Measurements from ENCODE around the gene CDS2.

Gene CDS2

DNA sequence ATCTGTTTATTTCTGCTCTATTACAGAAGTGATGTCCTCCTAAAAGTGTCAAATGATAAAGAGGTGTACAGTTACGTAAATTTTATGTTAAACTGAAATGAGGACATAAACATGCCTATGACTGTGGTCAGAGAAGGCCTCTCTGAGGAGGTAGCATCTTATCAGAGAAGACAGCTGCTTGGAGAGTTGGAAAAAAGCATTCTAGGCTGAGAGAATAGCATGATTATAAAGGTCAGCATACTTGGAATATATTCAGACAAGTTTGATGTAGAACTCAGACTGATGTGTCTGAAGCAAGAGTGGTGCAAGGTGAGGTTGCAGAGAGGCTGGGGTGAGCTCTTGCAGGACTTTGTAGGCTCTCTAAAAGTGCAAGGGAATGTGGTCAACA, 3.9 kb upstream of the CDS2 start:
- Histone ChIP-seq H3K27me3 (ENCODE audit: control insufficient read depth, insufficient read depth, low read length) (no peaks in the 10 kb centered on the region), H3K9me3 (ENCODE audit: control insufficient read depth, low read length) (no peaks in the 10 kb centered on the region), H3K36me3 (ENCODE audit: control insufficient read depth, insufficient read depth, low read length) (no peaks in the 10 kb centered on the region), H3K9ac (ENCODE audit: low read length) (no peak overlapping the region), H3K4me1 (ENCODE audit: control insufficient read depth, insufficient read depth, low read length) (peaks cover 11% of the 10 kb centered on the region), H3K4me3 (ENCODE audit: low read length) (no peak overlapping the region)

- H3K9ac ChIP-seq (ENCODE audit: low read length) = peak overlapping the region; percentile 86
- peak overlapping the region; percentile 88 for H3K4me3 ChIP-seq (ENCODE audit: low read length)
- no peaks in the 10 kb centered on the region for H3K9me3 ChIP-seq (ENCODE audit: control insufficient read depth, low read length)
- no peaks in the 10 kb centered on the region for H3K36me3 ChIP-seq (ENCODE audit: control insufficient read depth, insufficient read depth, low read length)
- no peaks in the 10 kb centered on the region for H3K27me3 ChIP-seq (ENCODE audit: control insufficient read depth, insufficient read depth, low read length)
- peaks cover 4% of the 10 kb centered on the region for H3K4me1 ChIP-seq (ENCODE audit: control insufficient read depth, insufficient read depth, low read length)
Observed at GRCh38 chr20:5127204-5127858, 523 bp downstream of the CDS2 start.

DNA sequence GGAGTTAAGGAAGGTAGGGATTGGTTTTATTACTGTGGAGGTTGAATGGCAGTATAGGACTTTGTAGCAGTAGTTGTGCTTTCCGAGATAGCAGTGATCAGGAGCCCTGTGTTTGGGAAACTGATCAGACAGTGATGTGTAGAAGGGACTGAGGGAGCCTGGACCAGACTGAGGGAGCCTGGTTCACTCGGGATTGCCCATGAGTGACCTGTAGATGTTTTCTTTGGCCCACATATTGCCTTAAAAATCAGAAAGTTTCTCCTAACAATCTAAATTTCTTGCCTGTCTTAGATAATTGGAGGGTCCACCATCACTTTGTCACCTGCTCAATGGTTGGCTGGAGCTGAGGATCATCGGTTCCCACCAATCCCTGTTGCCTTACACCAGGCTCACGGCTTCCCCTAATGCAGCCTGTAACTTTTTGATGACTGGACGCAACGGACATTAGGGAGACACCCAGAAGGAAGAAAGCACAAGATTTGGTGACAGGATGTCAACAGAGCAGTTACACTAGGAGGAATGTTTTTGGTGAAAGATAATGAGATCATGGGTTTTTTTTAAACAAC, 1.1 kb downstream of the CDS2 start:
- Histone ChIP-seq H3K27me3 (ENCODE audit: control insufficient read depth, insufficient read depth, low read length) (no peaks in the 10 kb centered on the region), H3K9me3 (ENCODE audit: control insufficient read depth, low read length) (no peaks in the 10 kb centered on the region), H3K9ac (ENCODE audit: low read length) (peak overlapping the region; percentile 86), H3K36me3 (ENCODE audit: control insufficient read depth, insufficient read depth, low read length) (no peaks in the 10 kb centered on the region), H3K4me3 (ENCODE audit: low read length) (peak overlapping the region; percentile 88), H3K4me1 (ENCODE audit: control insufficient read depth, insufficient read depth, low read length) (peaks cover 4% of the 10 kb centered on the region)

DNA sequence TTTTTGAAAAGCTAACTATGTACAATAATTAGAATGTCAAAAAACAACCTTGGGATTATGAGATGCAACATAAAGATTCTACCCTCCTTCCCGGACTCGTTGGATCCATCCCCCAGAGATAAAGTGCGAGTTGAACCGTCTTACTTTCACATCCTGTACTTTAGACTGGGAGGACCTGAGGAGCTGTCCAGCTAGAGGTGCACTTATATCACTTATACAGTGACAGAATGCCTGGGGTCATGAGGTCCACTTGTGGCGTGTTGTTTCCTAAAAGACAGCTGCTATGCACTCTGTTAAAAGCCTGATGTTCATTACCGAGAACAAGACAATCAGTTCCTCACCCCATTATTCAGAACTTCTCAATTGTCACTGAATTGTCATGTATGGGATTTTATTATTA, 2.1 kb downstream of the CDS2 start:
- no peak overlapping the region for H3K4me3 ChIP-seq (ENCODE audit: low read length)
- H3K9ac ChIP-seq (ENCODE audit: low read length) = no peak overlapping the region
- H3K36me3 ChIP-seq (ENCODE audit: control insufficient read depth, insufficient read depth, low read length) = no peaks in the 10 kb centered on the region
- H3K9me3 ChIP-seq (ENCODE audit: control insufficient read depth, low read length) = no peaks in the 10 kb centered on the region
- H3K27me3 ChIP-seq (ENCODE audit: control insufficient read depth, insufficient read depth, low read length) = no peaks in the 10 kb centered on the region
- peaks cover 4% of the 10 kb centered on the region for H3K4me1 ChIP-seq (ENCODE audit: control insufficient read depth, insufficient read depth, low read length)

- Histone ChIP-seq H3K9me3 (ENCODE audit: control insufficient read depth, low read length) (no peaks in the 10 kb centered on the region), H3K36me3 (ENCODE audit: control insufficient read depth, insufficient read depth, low read length) (no peaks in the 10 kb centered on the region), H3K9ac (ENCODE audit: low read length) (no peak overlapping the region), H3K4me3 (ENCODE audit: low read length) (no peak overlapping the region), H3K27me3 (ENCODE audit: control insufficient read depth, insufficient read depth, low read length) (no peaks in the 10 kb centered on the region), H3K4me1 (ENCODE audit: control insufficient read depth, insufficient read depth, low read length) (no peaks in the 10 kb centered on the region)
Observed at GRCh38 chr20:5131502-5131901, 4.7 kb downstream of the CDS2 start.

- Histone ChIP-seq H3K27me3 (ENCODE audit: control insufficient read depth, insufficient read depth, low read length) (no peaks in the 10 kb centered on the region), H3K36me3 (ENCODE audit: control insufficient read depth, insufficient read depth, low read length) (no peaks in the 10 kb centered on the region), H3K9me3 (ENCODE audit: control insufficient read depth, low read length) (no peaks in the 10 kb centered on the region), H3K9ac (ENCODE audit: low read length) (no peak overlapping the region), H3K4me1 (ENCODE audit: control insufficient read depth, insufficient read depth, low read length) (no peaks in the 10 kb centered on the region), H3K4me3 (ENCODE audit: low read length) (no peak overlapping the region)
Observed at GRCh38 chr20:5133998-5134397, 7.2 kb downstream of the CDS2 start.

- Histone ChIP-seq H3K27me3 (ENCODE audit: control insufficient read depth, insufficient read depth, low read length) (no peaks in the 10 kb centered on the region), H3K4me3 (ENCODE audit: low read length) (no peak overlapping the region), H3K36me3 (ENCODE audit: control insufficient read depth, insufficient read depth, low read length) (no peaks in the 10 kb centered on the region), H3K9ac (ENCODE audit: low read length) (no peak overlapping the region), H3K9me3 (ENCODE audit: control insufficient read depth, low read length) (no peaks in the 10 kb centered on the region), H3K4me1 (ENCODE audit: control insufficient read depth, insufficient read depth, low read length) (no peaks in the 10 kb centered on the region)
Observed at GRCh38 chr20:5135363-5136012, 8.7 kb downstream of the CDS2 start.

DNA sequence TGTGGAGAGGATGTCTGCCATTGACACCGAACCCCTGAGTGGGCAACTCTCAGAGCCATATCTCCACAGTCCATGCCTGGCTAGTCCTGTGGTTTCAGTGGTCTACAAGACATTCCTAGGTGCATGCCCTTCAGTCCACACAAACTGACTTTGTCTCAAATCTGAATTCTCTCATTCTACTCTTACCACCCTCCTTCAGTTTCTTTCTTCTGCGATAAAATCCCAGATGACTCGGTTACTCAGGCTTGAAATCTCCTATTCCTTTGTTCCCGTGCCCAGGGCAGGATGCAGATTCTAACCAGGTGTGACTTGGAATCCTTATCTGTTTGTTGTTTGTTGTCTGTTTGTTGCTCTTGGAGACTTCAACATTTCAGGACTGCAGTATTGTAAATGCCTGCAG, 9.3 kb downstream of the CDS2 start:
- no peaks in the 10 kb centered on the region for H3K9me3 ChIP-seq (ENCODE audit: control insufficient read depth, low read length)

GRCh38 chr20:5140195-5140594, 13.4 kb downstream of the CDS2 start:
- Histone ChIP-seq H3K9ac (ENCODE audit: low read length) (no peak overlapping the region), H3K27me3 (ENCODE audit: control insufficient read depth, insufficient read depth, low read length) (no peaks in the 10 kb centered on the region), H3K4me1 (ENCODE audit: control insufficient read depth, insufficient read depth, low read length) (peaks cover 9% of the 10 kb centered on the region), H3K4me3 (ENCODE audit: low read length) (no peak overlapping the region), H3K36me3 (ENCODE audit: control insufficient read depth, insufficient read depth, low read length) (no peaks in the 10 kb centered on the region), H3K9me3 (ENCODE audit: control insufficient read depth, low read length) (no peaks in the 10 kb centered on the region)

More for the DNA sequence above, 9.3 kb downstream of the CDS2 start:
- Histone ChIP-seq H3K4me3 (ENCODE audit: low read length) (no peak overlapping the region), H3K27me3 (ENCODE audit: control insufficient read depth, insufficient read depth, low read length) (no peaks in the 10 kb centered on the region), H3K36me3 (ENCODE audit: control insufficient read depth, insufficient read depth, low read length) (no peaks in the 10 kb centered on the region), H3K4me1 (ENCODE audit: control insufficient read depth, insufficient read depth, low read length) (no peaks in the 10 kb centered on the region), H3K9ac (ENCODE audit: low read length) (no peak overlapping the region)

DNA sequence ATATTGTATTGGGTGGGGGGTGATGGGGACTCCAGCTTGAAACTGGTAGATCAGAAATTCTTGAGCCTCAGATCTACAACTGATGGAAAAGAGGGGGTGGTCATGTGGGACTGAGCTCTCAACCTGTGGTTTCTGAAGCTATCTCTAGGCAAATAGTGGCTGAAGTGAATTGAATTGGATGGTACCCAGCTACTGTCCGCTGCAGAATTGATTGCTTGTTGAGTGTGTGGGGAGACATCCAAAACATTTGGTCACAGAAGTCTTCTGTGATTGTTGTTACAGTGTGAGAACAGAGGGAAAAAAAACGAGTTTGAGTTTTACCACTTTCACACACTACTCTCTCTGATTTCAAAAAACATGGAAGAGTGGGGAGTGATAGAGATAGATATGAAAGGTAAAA, 14.8 kb downstream of the CDS2 start:
- no peak overlapping the region for H3K9ac ChIP-seq (ENCODE audit: low read length)
- peaks cover 9% of the 10 kb centered on the region for H3K4me1 ChIP-seq (ENCODE audit: control insufficient read depth, insufficient read depth, low read length)
- H3K36me3 ChIP-seq (ENCODE audit: control insufficient read depth, insufficient read depth, low read length) = no peaks in the 10 kb centered on the region
- H3K27me3 ChIP-seq (ENCODE audit: control insufficient read depth, insufficient read depth, low read length) = no peaks in the 10 kb centered on the region
- no peaks in the 10 kb centered on the region for H3K9me3 ChIP-seq (ENCODE audit: control insufficient read depth, low read length)
- H3K4me3 ChIP-seq (ENCODE audit: low read length) = no peak overlapping the region

DNA sequence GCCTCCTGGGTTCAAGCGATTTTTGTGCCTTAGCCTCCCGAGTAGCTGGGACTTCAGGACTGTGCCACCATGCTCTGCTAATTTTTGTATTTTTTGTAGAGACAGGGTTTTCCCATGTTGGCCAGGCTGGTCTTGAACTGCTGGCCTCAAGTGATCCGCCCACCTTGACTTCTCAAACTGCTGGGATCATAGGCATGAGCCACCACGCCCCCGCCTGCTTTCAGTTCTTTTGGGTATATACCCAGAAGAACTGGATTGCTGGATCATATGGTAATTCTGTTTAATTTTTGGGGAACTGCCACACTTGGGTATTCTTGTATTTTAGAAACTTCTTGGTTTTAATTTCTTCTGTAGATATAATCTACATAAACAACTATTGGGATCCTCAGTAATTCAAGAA, 17.0 kb downstream of the CDS2 start:
- Histone ChIP-seq H3K9me3 (ENCODE audit: control insufficient read depth, low read length) (no peaks in the 10 kb centered on the region), H3K9ac (ENCODE audit: low read length) (no peak overlapping the region), H3K27me3 (ENCODE audit: control insufficient read depth, insufficient read depth, low read length) (no peaks in the 10 kb centered on the region), H3K36me3 (ENCODE audit: control insufficient read depth, insufficient read depth, low read length) (no peaks in the 10 kb centered on the region), H3K4me3 (ENCODE audit: low read length) (no peak overlapping the region), H3K4me1 (ENCODE audit: control insufficient read depth, insufficient read depth, low read length) (peaks cover 9% of the 10 kb centered on the region)

DNA sequence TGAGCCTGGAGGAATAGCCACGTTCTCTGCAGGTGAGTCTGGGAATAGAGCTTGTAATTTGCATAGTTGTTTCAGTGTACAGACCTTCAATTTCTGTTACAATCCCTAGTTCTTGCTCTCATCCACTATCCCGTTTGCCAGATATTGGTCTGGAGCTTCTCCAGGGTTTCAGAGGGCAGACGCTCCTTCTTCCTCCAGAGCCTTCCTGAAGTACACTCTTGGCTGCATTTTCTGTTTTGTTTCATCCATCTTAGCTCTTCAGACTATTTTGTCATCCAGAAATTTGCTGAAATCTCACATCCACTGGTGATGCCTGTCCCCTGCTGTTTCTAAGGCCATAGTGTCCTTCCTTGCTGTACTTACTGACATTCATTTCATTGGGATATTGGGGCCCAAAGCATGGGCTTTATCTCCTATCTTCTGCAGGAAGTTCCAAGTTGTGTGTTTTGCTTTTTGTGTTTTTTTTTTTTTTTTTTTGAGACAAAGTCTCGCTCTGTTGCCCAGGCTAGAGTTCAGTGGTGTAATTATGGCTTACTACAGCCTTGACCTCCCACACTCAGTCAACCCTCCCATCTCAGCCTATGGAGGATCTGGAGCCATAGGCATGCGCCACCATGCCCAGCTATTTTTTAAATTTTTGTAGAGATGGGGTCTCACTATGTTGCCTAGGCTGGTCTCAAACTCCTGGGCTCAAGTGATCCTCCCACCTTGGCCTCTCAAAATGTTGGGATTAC, 18.7 kb downstream of the CDS2 start:
- Histone ChIP-seq H3K9me3 (ENCODE audit: control insufficient read depth, low read length) (no peaks in the 10 kb centered on the region), H3K9ac (ENCODE audit: low read length) (no peak overlapping the region), H3K4me3 (ENCODE audit: low read length) (no peak overlapping the region), H3K27me3 (ENCODE audit: control insufficient read depth, insufficient read depth, low read length) (no peaks in the 10 kb centered on the region), H3K36me3 (ENCODE audit: control insufficient read depth, insufficient read depth, low read length) (no peaks in the 10 kb centered on the region), H3K4me1 (ENCODE audit: control insufficient read depth, insufficient read depth, low read length) (peaks cover 18% of the 10 kb centered on the region)

Measured in mucosa of stomach (tissue), 1 donor.